Kidney glomerular epithelial cell (primary cell): ENCODE measurements around the gene C3orf18.

Source experiments
- DNase-seq: peaks from one replicate; lab custom pipeline; 2025; lab: John Stamatoyannopoulos, UW

Gene C3orf18

GRCh38 chr3:50551054-50551659, 16.4 kb downstream of the C3orf18 start:
- no peak for DNase-seq

- no peak for DNase-seq
These were observed 17.3 kb downstream of the C3orf18 start for GRCh38 chr3:50550079-50550736.

GRCh38 chr3:50549226-50549625, 18.3 kb downstream of the C3orf18 start:
- DNase-seq = no peak

- DNase-seq = no peak
These were observed 21.8 kb downstream of the C3orf18 start for GRCh38 chr3:50545781-50546180.

- DNase-seq = peak; percentile 62
These were observed 25.1 kb downstream of the C3orf18 start for GRCh38 chr3:50542177-50543034.

GRCh38 chr3:50539356-50540286, 27.9 kb downstream of the C3orf18 start:
- no peak for DNase-seq

GRCh38 chr3:50537421-50538129, 30.0 kb downstream of the C3orf18 start:
- no peak for DNase-seq

GRCh38 chr3:50536471-50537180, 30.9 kb downstream of the C3orf18 start:
- peak; percentile 26 for DNase-seq

GRCh38 chr3:50534681-50535330, 32.7 kb downstream of the C3orf18 start:
- DNase-seq = peak; percentile 46

- DNase-seq = no peak
These were observed 33.6 kb downstream of the C3orf18 start for GRCh38 chr3:50533807-50534461.

- no peak for DNase-seq
These were observed 34.2 kb downstream of the C3orf18 start for GRCh38 chr3:50533316-50533715.

GRCh38 chr3:50532062-50532705, 35.4 kb downstream of the C3orf18 start:
- no peak for DNase-seq

- DNase-seq = no peak
These were observed 36.3 kb downstream of the C3orf18 start for GRCh38 chr3:50531201-50531600.

GRCh38 chr3:50530001-50530970, 37.3 kb downstream of the C3orf18 start:
- DNase-seq = no peak

- DNase-seq = peak; percentile 12
These were observed 41.6 kb downstream of the C3orf18 start for GRCh38 chr3:50525987-50526386.

GRCh38 chr3:50525191-50525910, 42.2 kb downstream of the C3orf18 start:
- DNase-seq = no peak

GRCh38 chr3:50524746-50525145, 42.8 kb downstream of the C3orf18 start:
- DNase-seq = no peak
